Glomerular visceral epithelial cell (primary cell): Measurements from ENCODE around the gene ANKRD37.

Source experiments
- DNase-seq: peaks from one replicate; pipeline ENCODE4 v3.0.0-alpha.2; 2016; ENCODE audit errors: extremely low spot score

The ANKRD37 gene

GRCh38 chr4:185379326-185380295 lies 17.0 kb upstream of the ANKRD37 start:
- DNase-seq: no peak

- no peak for DNase-seq
Observed at GRCh38 chr4:185380320-185380719, 16.3 kb upstream of the ANKRD37 start.

- no peak for DNase-seq
Observed at GRCh38 chr4:185381288-185382196, 15.1 kb upstream of the ANKRD37 start.

GRCh38 chr4:185382754-185383153 lies 13.9 kb upstream of the ANKRD37 start:
- DNase-seq: no peak

- no peak for DNase-seq
Observed at GRCh38 chr4:185383451-185383850, 13.2 kb upstream of the ANKRD37 start.

GRCh38 chr4:185384061-185384460 lies 12.6 kb upstream of the ANKRD37 start:
- no peak for DNase-seq

- no peak for DNase-seq
Observed at GRCh38 chr4:185384930-185385331, 11.7 kb upstream of the ANKRD37 start.

- DNase-seq: no peak
Observed at GRCh38 chr4:185387957-185388356, 8.7 kb upstream of the ANKRD37 start.

- DNase-seq: no peak
Observed at GRCh38 chr4:185390941-185391340, 5.7 kb upstream of the ANKRD37 start.

GRCh38 chr4:185392156-185392555 lies 4.5 kb upstream of the ANKRD37 start:
- no peak for DNase-seq

- DNase-seq: no peak
Observed at GRCh38 chr4:185394568-185395237, 1.9 kb upstream of the ANKRD37 start.

GRCh38 chr4:185395238-185395955 lies 1.2 kb upstream of the ANKRD37 start, which contains the start of gene LRP2BP:
TSS of gene LRP2BP (minus strand) at chr4:185395924. CDS start at chr4:185378186, 17,738 bp downstream.
- no peak for DNase-seq

GRCh38 chr4:185395956-185396723 lies 501 bp upstream of the ANKRD37 start:
- DNase-seq: peak; percentile 99

- DNase-seq: no peak
Observed at GRCh38 chr4:185398618-185399017, 2.0 kb downstream of the ANKRD37 start.

- DNase-seq: no peak
Observed at GRCh38 chr4:185399466-185399865, 2.8 kb downstream of the ANKRD37 start.

GRCh38 chr4:185404031-185404430 lies 7.4 kb downstream of the ANKRD37 start:
- DNase-seq: no peak

- no peak for DNase-seq
Observed at GRCh38 chr4:185405296-185405999, 8.8 kb downstream of the ANKRD37 start.

- DNase-seq: no peak
Observed at GRCh38 chr4:185408432-185408831, 11.8 kb downstream of the ANKRD37 start.

- DNase-seq: no peak
Observed at GRCh38 chr4:185411849-185412248, 15.2 kb downstream of the ANKRD37 start.

GRCh38 chr4:185412412-185412811 lies 15.8 kb downstream of the ANKRD37 start:
- no peak for DNase-seq
